ENCODE data around the gene IFT80. TPM values are rescaled to one million over a fixed set of nuclear protein-coding genes. Genes with fewer than 3 reads are reported as not detected.

Gene IFT80
- total RNA-seq, 4 donors from 2014 or later: 10.5 to 35.5 (median 15.4) TPM

- no peak for TF ChIP-seq POLR2A (IDR thresholded peaks at IDR 0.05)
- TF ChIP-seq CTCF (IDR thresholded peaks at IDR 0.05): no peak
- peaks cover 5 to 22% (median 11%) of the 10 kb centered on the region in 4 donors for H3K4me1 ChIP-seq
- no peak overlapping the region for H3K4me3 ChIP-seq
- no peak overlapping the region for H3K27ac ChIP-seq
- no peaks in the 10 kb centered on the region for H3K36me3 ChIP-seq
- DNase-seq: no peak
- no peaks in the 10 kb centered on the region for H3K9me3 ChIP-seq
- H3K27me3 ChIP-seq: peaks cover 0 to 23% of the 10 kb centered on the region in 2 donors
These were observed 171.6 kb downstream of the IFT80 start for GRCh38 chr3:160227419-160227818.

- Histone ChIP-seq H3K36me3 (no peaks in the 10 kb centered on the region), H3K4me3 (peak overlapping the region; percentile 36 to 67 (median 58)), H3K4me1 (peaks cover 5 to 22% (median 11%) of the 10 kb centered on the region in 4 donors), H3K27ac (no peak overlapping the region), H3K27me3 (peaks cover 0 to 23% of the 10 kb centered on the region in 2 donors), H3K9me3 (no peaks in the 10 kb centered on the region)
- TF ChIP-seq CTCF (IDR thresholded peaks at IDR 0.05) (no peak), POLR2A (IDR thresholded peaks at IDR 0.05) (no peak)
- DNase-seq: no peak
These were observed 172.8 kb downstream of the IFT80 start for GRCh38 chr3:160226026-160226907.

- peak within 1 kb of the TSS in 1 of 4 donors; percentile 25 for H3K27ac ChIP-seq
- peaks cover 5 to 22% (median 11%) of the 10 kb centered on the region in 4 donors for H3K4me1 ChIP-seq
- DNase-seq: peak in 2 of 3 donors; percentile 49 to 62
- H3K27me3 ChIP-seq: peaks cover 0 to 23% of the 10 kb centered on the region in 2 donors
- TF ChIP-seq POLR2A (IDR thresholded peaks at IDR 0.05) (no peak), CTCF (IDR thresholded peaks at IDR 0.05) (peak in 2 of 6 experiments; percentile 2 to 7)
- no peaks in the 10 kb centered on the region for H3K36me3 ChIP-seq
- peak within 1 kb of the TSS; percentile 36 to 67 (median 58) for H3K4me3 ChIP-seq
- no peaks in the 10 kb centered on the region for H3K9me3 ChIP-seq
These were observed 173.6 kb downstream of the IFT80 start, which contains the start of gene C3orf80 for GRCh38 chr3:160225176-160226025. Gene C3orf80 (plus strand): TSS chr3:160225422. CDS start chr3:160225636, 214 bp downstream.

- peaks cover 5 to 22% (median 11%) of the 10 kb centered on the region in 4 donors for H3K4me1 ChIP-seq
These were observed 174.2 kb downstream of the IFT80 start for GRCh38 chr3:160224811-160225175.

More at GRCh38 chr3:160224811-160225175, 174.2 kb downstream of the IFT80 start:
- TF ChIP-seq POLR2A (IDR thresholded peaks at IDR 0.05) (no peak), CTCF (IDR thresholded peaks at IDR 0.05) (no peak)
- peaks cover 0 to 23% of the 10 kb centered on the region in 2 donors for H3K27me3 ChIP-seq
- DNase-seq: no peak
- H3K4me3 ChIP-seq: peak overlapping the region; percentile 36 to 67 (median 58)
- H3K9me3 ChIP-seq: no peaks in the 10 kb centered on the region
- H3K27ac ChIP-seq: no peak overlapping the region
- no peaks in the 10 kb centered on the region for H3K36me3 ChIP-seq

All from Peyer's patch (tissue), 4 donors.